ENCODE results near the gene SP8.

SP8 gene

DNA sequence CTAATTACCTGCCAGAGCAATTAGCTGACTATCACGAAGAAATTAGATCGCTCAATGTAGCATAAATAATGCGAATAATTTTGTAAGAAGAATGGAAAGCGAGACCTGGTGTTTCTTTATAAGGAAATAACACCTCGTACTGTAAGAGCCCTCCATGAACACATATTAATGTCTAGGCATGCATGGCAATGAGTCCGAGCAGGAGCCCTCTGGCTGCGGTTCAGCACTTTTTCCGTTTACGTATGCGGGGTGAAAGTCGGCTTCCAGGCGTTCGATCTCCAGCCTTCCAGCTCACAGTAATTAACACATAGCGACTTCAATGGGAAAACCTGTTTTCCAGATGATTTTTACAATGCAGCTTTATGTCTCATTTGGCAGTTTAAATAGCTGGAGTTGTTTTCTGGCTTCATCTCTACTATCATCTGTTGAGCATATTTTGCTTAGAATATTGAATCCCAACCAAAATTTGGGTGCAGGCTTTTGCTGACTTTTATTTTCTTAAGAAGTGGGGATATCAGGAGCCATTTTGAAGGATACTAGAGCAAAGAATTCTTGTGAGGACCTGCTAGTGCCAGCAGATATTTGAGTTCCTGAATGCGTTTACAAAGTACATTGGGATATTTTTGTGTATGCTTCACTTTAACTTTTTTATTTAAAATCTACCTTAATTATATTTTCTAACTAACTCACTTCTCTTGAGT is 7.2 kb upstream of the SP8 start:
- peak; percentile 18 for DNase-seq

DNA sequence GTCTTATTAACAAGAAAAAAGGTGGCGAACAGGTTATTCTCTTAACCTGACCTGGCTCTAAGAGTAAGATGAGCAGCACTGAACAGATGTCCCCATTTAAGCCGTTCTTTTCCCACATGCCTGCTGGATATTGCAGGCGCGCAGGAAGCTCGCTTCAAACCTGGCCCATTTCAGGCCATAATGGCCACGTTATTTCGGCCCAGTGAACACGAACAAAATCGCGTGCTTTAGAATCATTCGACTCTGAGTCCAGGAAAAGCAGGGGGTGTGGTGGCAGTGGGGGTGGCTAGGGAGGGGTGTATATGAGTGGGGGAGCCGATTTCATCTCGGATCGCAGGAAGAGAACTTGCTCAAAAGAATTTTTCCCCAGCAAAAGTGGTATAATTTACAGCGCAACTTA is 6.6 kb upstream of the SP8 start:
- no peak for DNase-seq

DNA sequence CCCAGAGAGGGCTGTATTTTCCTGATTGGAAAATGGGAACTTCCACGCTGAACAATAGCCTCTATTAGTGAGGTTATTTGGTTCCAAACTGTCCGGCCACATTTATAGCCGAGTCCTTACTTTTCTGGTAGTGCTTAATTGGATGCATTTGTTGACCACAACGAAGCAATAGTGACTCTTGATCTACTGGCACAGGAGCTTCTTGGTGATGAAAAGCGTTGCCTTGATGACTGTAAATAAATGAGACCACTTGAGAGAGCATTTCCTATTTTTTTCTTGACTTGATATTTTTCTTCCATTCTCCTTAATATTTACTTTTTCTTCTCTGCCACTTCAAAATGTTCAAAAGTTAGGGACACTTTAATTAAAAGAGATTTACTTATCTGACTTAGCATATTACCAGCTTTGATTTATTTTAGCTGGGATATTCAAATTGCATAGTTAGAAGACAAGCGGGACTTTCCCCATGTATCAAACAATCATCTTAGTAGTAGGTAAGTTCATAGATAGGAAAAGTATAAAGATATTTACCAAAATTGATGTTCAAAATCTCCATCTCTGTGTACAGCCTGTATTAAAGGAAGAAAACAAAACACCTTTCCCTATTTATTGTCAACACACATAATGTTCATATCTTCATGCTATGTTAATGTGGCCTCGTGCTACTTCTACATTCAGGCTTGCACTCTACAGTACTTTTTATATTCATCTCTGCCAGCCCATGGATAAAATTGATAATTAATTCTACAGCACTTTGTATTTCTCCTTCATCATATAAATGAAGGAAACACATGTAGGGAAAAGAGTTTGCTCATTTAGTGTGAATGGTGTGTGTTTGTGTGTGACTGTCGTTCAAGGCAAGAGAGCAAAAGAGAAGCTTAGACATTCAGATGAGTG is 5.1 kb upstream of the SP8 start:
- DNase-seq = no peak

DNA sequence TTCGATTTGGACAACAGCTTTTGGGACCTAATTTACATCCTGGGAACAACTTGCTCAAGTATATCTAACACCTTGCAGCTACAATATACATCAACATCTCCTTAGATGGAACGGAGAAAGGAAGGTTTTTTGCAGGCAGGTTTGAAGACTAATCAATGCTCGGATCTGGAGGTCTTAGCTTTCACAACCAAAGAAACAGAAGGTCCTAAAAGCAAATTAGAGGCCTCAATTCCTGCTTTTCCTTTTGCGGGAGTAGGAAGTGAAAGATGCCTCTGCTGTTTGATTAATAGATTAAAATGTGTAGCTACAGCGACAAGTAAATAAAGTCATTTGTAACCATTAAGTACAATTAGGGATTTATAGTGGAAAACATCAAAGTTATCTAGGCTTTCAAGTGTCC is 3.7 kb upstream of the SP8 start:
- DNase-seq = no peak

DNA sequence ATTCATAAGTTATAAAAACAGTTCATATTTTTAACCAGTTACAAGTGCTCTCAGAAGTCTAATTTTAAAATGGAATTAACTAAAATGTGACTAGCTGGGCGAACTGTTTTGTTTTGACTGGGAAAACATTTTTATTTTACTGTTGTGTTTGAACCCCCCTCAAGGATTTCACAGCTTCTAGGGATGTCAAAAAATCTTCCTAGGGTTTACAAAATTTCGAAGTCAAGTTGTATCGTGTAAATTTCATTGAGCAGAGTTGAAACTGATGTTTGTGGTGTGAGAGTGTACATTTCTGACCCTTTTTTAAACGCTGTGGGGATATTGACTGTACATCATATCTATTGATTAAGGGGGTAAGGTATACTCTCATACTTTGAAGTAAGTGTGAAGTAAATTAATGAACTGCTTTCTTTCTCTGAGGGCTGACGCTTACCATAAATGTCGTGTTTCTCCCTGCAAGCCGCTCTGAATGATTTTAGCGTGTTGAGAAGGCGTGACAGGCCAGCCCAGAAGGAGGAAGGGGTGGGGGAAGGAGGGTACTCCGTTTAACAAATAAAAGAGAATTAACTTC is 1.8 kb upstream of the SP8 start:
- DNase-seq = no peak

DNA sequence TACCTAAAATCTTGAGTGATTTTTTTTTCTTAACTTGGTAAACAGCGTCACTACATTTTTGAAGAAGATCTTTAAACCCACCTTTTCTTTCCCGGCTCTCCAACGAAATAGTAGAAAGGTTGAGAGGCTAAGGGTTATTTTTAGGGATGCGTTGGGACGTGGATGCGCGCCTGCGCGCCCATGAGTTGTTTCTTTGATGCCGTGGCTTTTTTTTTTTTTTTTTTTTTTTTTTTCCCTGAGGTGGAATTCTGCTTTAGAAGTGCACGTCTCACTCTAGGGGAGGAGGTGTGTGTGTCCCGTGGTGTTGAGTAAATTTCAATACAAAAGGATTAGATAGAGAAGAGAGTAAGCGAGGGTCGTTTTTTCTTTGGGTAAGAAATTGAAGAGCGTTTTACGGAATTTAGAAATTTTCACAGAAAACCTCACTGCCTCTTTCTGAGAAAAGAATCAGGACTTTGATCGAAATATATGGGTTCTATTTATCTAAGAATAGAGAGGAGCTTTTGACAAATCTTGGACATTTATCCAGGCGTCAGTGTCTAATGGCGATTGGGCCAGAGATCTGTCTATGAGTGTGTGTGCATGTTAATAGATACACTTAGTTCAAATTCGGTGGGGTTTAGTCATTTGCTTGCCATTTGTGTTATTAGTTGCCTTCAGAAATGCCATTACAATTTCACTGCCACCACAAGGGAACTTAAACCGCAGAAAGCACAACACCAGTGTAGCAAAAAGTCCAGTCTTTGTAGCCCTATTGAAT is 1.2 kb upstream of the SP8 start:
- no peak for DNase-seq

DNA sequence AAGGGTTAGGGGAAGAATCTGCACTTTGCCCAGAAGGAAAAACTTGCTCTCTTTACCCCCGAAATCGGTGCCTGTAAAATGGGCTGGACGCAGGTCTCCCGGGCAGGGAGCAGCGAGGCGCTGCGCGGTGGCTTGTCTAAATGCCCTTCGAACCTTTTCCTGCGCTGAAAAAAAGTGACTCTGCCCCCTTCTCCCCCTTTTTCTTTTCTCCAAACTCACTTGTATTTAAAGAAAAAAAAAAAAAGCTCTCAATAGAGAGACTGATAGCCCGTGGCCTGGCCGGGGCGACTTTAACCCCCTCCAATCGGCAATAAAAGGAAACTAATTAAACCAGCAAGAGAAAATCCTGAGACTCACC is 286 bp downstream of the SP8 start:
- no peak for DNase-seq

DNA sequence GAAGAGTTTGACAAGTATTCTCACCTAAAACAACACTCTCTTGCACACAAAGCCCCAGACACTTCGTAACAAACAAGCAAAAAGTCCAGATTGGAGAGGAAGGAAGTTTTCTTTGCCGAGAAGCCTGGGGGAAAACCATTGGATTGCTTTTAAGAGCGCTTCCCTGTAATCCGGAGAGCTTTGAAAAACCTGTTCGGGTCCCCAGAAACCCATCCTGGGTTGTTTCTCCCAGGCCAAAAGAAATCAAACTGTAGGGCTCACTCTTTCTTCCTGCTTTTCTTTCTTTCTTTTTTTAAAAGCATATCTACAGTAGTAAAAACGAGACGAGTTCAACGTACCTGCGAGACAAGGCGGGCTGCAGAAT is 655 bp downstream of the SP8 start:
- no peak for DNase-seq

DNA sequence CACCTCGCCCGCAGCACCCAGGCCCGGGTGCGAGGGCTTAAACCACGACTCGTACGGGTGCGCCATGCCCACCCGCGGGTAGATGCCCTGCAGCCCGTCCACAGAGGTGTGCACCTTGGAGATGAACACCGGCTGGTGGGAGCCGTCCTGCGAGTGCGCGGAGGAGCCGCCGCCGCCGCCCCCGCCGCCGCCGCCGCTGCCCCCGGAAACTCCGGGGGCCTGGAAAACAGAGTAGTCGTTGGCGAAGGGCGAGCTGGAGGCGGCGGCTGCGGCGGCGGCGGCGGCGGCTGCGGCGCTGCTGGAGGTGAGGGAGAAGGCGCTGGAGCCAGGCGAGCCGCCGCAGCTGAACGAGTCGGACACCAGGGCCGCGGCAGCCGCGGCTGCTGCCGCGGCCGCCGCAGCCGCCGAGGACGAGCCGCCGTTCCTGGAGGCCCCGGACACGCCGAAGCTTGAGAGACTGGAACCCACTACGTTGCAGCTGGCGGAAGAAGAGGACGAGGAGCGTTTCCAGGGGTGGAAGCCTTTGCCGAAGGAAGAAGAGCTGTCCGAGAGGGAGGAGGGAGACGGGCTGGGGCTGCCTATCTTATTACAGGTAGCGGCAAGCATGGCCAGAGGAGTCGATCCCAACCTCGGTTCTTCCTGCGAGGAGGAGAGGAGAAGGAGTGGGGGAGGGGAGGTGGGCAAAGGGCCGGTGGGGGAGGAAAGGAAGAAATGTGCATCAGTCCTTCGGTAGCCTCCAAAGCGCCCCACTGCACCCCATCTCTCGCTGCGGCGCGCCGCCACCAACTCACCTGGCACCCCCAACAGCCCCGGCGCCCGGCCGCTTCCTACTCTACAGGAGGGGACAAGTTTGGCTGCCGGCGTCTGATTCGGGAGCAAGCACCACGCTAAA is 1.3 kb downstream of the SP8 start:
- no peak for DNase-seq

DNA sequence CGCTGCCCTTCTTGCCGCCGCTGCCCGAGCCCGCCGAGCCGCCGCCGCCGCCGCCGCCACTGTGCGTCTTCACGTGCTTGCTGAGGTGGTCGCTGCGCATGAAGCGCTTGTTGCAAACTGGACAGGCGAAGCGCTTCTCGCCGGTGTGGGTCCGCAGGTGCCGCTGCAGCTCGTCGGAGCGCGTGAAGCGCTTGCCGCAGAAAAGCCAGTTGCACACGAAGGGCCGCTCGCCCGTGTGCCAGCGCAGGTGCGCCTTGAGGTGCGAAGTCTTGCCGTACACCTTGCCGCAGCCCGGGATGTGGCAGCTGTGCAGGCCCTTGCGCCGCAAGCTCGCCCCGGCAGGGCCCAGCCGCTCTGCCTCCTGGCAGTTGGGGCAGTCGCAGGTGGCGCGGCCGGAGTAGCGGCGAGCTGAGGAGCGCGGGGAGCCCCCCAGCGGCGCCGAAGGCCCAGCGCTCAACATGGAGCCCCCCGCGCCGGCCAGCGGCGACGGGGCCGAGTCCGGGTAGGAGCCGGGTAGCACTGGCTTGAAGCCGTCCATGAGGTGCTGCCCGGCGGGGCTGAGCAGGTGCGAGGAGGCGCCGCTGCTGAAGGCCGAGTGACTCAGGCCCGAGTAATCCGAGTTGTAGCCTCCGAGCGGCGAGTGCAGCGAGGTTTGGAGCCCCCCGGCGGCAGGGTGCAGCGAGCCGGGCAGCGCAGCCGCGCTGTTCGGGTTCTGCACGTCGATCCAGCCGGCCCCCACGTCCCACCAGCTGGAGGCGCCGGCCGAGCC is 2.1 kb downstream of the SP8 start:
- DNase-seq = no peak

DNA sequence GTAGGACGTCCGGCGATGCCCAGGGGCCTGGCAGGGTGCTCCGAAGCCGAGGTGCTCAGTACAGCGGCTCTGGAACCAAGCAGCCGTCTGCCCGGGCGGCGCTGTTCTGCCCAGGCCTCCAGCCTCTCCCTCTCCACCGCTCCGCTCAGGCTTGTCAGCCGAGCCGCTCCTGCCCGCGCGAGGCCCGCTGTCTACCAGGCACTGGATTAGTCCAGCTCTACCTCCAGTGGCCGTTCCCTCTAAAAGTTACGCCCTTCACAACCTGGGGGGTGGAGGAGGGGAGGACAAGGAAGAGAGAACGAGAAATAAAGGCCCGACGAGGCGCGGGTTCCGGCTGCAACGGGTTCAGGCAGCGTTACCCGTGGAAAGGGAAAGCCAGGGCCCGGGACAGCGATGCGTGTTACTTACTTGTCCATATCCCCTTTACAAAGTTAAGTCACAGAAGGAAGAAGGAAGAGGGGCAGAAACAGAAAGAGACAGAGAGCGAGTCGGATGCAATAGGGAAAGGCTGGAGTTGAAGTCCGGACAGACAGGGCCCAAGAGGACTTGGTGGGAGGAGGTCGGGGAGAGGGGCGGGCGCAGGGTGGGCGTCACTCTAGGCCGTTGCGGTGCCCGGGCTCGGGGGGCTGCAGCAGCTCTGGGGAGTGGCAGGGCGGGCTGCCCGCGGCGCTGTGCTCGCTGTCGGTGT is 2.8 kb downstream of the SP8 start:
- no peak for DNase-seq

DNA sequence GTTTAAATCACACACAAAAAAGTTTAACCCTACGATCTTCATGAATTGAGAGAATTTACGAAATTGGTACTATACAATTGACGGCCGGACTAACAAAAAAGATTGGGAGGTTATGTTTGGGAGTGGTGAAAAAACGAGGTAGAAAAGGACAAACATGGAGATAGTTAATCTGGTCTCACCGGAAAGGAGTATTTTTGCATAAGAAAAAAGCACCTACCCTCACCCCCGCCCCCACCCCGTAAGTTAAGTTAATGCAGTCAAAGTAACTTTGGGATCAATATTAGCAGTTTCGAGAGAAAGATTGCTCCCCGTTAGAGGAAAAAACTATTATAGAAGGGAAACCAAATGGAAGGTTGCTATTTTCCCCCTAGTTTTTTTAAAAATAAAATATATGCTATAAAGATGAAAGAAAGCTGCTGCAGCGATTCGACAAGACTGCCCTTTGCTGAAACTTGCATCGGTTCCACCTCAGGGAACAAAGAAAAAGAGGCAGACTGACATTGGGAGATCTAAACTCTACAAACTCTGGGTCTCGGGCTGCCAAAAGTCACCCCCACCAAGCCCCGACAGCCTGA is 3.5 kb downstream of the SP8 start:
- no peak for DNase-seq

DNA sequence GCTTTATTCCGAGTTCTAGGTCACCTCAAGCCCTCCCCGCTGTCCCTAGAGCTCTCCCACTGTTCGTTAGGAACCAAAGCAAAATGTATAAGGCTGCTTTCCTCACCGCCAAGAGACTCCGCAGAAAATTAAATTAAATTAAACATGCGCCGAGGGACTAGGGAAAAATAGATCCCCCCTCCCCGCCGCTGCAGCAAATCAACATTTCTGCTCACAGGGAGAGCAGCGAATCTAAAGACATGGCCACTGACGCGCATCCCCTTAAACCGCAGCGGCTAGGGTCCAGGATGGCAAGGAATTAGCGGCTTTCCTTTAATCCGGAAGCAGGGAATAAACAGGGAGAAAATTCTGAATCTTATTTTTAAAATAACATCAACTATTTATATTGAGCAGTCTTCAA is 7.6 kb downstream of the SP8 start:
- no peak for DNase-seq

DNA sequence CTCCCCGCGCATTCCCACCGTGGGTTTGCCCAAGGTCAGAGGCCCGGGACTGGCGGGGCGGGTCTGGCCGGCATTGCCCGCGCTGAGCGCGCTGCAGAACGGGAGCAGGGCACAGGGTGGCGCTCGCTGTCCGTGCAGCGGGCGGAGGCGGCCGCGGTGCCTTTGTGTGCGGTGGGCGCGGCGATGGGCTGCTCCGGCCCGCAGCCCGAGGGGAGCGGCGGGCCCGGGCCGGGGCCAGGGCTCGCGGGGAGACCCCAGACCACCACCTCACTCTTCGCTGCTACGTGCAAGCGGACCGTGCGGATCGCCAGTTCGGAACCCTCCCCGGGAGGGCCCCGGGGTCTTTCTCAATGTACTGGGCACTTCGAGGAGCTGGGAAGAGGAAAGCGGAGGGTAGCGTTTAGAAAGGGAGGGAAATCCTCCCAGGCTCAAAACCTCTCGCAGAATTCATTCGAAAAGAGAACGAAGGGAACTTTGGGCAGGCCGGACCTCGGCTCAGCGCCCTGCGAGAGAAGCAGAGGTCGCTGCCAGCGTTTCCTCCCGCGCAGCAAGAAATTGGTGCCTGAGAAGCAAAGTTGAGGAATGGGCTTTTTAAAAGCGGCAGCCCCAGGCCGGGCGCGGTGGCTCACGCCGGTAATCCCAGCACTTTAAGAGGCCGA is 8.5 kb downstream of the SP8 start:
- DNase-seq = no peak

DNA sequence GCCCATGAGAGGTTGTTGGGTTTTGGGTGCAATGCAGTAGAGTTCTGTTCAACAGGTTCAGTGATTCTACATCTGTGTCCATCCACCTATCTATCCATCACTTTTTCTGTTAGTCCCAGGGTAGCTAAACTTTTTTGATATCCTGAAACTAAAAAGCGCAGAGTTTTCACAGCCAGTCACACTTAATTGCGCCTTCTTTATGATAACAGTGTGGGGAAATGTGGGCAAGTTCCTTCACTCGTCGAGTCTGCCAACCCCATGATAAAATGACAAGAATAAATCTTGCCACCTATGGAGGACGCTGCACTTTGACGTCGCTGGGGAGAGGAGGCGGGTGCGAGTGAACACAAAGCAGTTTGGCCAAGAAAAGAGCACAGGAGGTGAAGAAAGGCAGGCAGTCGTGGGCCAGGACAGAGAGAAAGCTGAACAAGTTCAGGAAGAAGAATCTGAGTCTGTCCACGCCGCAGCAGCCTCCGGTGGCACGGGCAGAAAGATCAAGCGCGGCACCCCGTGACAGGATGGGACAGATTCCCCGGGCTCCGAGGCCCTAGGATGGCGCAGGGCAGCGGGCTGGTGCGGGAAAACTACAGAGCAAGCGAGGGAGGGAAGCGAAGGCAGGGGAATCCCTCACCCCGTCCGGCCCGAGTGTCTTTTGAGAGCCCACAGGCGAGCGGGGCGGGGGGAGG is 9.2 kb downstream of the SP8 start:
- DNase-seq = no peak

DNA sequence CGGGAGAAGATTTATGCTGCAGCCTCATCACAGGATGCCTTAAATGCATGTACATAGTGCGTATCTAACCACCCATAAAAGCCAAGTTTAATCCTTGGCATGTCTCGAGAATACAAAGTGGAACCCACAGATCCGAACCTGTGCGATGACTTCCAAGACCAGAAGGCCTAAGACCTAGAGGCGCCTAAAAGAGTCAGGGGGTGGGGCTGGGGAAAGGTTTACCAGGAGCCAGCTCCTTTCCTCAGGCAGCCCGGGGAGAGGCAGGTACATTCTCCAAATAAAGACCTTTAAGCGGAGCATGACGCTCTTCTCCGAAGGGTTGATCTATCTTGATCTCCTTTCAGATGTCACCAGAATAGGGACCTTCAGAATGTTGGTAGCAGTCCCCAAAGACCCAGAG is 9.7 kb downstream of the SP8 start:
- no peak for DNase-seq

DNA sequence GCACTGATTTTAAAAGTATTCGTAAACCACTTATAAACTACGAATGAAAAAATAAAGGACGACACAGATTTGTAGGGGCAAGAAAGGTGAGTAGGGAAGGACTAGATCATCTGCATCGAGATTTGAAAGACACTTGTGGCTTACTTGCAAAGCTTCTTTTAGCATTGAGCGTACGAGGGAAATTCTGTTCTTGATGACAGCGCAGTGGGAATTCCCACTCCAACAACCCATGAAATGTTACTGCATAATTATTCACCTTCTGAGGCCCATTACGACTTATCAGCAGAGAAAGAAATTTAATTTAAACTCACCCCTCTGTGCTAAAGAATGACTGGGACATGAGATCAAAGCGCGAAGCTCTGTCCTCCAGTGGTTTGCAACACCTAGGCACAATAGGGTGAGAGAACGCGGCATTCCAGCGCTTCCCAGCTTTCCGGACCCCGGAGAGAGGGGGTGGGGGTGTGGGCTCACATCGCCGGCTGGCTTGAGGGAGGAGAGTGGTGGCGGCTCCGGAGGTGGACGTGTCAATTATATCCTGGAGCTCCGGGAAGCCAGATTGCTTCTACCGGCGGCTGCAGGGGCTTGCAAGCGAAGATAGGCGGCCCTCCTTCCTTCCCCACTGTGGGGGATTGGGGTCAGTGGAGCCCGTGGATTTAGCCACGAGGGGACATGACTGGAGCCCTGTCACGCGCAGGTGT is 10.3 kb downstream of the SP8 start:
- no peak for DNase-seq

DNA sequence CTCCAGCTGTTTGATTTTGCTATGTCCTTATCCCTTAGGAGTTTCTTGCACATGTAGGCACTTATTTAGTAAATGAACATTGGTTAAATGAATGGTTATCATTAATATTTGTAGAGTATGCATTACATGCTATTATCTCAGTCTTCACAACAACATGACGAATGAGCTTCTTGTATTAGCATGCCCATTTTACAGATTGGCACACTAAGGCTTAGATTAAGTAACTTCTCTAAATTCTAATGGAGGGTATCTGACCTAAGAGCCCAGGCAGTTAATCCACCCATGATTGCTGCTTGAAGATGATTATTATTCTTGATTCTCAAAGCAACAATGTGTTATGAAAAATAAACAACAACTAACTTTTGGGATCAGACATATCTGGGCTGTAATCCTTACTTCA is 32.7 kb downstream of the SP8 start:
- no peak for DNase-seq

DNA sequence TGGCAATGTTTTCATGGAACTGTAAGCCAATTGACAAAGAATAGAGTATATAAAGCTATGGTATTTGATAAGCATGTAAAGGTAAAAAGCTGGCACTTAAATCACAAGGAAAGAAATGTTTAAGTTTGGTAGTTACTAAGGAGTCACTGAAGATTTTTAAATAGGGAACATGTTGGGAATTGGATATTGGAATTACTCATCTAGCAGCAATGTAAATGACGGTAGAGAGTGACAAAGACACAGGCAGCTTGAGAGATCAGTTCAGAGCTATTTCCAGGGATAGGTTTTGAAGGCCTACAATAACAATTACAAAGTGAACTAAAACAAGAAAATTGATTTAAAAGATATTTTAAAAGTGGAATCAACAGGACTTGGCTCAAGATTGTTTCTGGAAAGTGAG is 36.8 kb downstream of the SP8 start:
- DNase-seq = no peak

Measured in NCI-H1436 treated with DMSO at 0.1 percent for 48 hours (cell line).